Activated T-helper 1 cell treated with Interleukin-2 at 50 U/mL for 16 hours (primary cell): ENCODE data around the gene HLA-E.
"Not testable (repeated sequence)": the region's sequence is repeated elsewhere in the genome, so short reads cannot be mapped to it uniquely, and the experiment has no call there.

Source experiments
- DNase-seq: peaks from one replicate; pipeline ENCODE4 v3.0.0-alpha.2; 2020; ENCODE audit warnings: low read depth

Gene HLA-E

DNA sequence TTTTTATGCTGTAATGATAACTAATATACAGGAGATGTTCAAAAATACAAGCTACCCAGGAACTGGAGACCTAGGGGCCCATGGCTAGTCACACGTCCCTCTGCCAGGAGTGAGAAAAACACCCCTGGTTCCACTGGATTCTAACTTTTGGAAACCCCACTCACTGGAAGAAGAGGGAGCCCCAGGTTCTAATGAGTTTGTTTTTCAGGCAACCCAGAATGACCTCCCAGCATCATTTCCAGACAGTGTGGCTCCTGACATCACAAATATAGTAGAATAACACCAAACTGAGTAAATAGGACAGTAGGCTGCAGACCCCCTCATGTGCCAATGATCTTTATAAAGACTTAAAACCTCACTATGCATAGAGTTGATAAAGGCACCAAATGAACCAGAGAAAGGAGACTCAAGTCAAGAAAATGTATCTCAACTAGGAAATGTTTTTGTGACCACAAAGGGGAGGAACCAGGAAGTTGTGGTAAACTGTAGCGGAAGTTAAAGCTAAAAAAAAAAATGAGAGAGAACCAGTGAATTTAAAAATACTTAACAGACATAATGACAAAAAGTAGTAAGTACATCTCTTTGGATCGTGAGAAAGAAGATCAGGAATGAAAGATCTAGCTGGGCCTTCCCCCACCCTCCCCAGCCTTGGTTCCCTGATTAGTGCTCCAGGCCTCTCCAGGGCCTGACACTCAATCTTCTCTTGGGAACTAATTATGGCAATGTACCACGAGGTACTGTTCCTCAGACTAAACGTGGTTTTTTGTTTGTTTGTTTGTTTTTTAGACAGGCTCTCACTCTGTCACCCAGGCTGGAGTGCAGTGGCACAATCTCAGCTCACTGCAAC, 19.8 kb downstream of the HLA-E start:
- DNase-seq = no peak

DNA sequence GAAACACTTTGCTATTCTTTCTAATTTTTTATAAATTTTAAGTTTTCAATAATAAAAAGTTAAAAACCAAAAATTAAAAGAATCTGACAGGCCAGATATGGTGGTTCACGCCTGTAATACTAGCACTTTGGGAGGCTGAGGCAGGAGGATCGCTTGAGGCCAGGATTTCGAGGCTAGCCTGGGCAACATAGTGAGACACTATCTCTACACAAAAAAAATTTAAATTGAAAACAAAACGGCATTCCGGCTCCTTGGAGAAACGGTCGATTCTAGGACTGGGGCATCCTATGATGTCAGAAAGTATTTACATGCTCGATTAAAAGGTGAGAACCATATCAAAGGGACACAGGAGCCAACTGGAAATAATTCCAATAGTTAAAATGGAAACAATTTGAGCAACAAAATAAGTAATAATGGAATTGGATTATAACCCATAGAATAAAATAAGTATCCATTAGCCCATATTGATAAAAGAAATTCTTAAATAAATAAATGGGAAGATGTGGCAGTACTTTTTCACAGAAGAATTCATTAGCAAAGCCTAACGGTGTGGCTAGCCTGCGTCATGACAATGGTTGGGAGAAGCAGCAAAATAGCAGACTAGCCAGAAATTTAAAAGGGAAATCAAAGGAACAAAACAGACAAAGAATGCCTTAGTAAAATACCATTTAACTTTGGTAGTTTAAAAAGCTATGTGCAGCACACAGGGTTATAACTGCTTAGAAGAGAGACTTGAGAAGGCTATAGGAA, 21.3 kb downstream of the HLA-E start:
- DNase-seq = no peak

DNA sequence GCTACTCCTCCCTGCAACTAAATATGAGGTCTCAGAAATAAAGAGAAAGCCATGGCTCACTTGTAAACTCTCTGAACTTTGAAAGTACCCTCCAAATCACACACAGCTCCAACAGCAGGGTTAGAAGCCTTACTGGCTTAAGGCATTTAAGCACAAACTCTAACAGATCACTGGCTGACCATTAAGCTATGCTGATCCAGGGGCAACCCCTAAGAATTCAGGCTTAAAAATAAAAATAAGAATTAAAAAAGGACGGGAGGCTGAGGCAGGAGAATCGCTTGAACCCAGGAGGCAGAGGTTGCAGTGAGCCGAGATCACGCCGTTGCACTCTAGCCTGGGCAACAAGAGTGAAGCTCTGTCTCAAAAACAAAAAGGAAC, 21.8 kb downstream of the HLA-E start:
- no peak for DNase-seq

- no peak for DNase-seq
Measured at GRCh38 chr6:30513451-30513850, 24.1 kb downstream of the HLA-E start.

DNA sequence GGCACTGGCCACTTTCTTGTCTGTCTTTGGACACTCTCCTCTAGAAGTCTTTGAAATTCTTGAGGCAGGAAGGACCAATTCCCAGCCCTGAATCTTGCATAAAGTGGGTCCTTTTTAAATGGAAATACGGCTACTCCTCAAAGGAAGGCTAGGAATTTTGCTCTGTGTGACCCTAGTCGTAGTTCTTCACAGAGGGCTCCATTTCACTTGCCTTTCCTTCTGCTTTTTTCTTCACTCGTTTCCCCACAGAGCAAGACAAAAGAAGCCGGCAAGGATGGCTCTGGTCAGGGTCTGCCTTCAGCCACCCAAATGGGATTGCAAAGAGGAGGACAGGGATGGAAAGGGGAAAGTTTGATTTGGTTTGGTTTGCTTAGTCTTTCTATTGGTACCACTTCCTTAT, 25.8 kb downstream of the HLA-E start:
- DNase-seq = no peak

DNA sequence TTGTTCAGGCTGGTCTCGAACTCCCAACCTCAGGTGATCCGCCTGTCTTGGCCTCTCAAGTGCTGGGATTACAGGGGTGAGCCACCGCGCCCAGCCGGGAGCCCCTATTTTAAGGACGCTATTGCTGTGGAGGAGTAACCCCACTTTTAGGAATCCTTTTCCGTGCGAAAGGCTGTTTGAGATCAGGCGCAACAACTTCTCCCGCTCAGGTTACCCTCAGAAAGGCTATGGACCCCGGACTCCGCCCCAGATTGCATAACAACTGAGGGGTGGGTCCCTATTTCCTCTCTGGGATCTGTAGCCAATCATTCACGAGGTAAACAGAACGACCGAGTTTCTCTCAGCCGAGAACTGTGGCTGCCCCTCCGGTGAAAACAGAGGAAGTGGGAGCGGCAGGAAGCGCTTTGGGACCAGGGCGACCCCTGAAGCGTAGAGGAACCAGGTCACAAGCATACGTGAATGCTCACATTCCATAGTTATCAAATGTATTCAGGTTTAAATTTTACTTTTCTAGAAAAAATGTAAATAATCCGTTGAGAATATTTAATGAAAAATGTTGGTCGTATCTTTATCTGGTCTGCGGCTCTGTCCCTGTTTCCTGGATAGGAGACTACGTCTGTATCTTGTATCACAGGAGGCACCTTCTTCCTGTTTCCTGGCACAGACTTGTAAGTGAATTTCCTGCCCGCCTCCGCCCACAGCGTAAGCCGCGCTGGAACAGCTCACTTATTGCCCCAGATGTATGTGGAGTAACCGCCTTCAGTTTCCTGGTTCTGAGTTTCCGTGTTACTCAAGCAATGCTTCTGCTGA, 26.8 kb downstream of the HLA-E start:
- DNase-seq = peak; percentile 83

DNA sequence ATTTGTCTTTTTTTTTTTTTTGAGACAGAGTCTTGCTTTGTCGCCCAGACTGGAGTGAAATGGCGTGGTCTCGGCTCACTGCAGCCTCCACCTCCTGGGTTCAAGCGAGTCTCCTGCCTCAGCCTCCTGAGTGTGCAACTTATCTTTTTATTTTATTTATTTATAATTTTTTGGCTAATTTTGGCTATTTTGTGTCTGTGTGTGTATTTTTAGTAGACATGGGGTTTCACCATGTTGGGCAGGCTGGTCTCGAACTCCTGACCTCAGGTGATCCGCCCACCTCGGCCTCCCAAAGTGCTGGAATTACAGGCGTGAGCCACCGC, 27.4 kb downstream of the HLA-E start:
- DNase-seq = not testable (repeated sequence)

DNA sequence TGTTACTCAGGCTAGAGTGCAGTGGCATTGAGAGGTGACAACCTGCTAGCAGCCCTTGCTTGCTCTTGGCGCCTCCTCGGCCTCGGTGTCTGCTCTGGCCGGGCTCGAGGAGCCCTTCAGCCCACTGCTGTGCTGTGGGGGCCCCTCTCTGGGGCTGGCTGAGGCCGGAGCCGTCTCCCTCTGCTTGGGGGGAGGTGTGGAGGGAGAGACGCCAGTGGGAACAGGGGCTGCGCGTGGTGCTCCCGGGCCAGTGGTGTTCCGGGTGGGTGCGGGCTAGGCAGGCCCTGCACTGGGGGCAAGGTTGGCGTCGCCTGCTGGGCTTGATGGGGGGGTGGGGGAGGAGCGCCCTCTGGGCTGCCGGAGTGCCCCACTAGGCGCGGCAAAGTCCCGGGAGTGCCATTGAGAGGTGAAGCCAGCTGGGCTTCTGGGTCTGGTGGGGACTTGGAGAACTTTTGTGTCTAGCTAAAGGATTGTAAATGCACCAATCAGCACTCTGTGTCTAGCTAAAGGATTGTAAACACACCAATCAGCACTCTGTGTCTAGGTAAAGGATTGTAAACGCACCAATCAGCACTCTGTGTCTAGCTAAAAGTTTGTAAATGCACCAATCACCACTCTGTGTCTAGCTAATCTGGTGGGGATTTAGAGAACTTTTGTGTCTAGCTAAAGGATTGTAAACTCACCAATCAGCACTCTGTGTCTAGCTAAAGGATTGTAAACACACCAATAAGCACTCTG, 28.6 kb downstream of the HLA-E start:
- DNase-seq = not testable (repeated sequence)

DNA sequence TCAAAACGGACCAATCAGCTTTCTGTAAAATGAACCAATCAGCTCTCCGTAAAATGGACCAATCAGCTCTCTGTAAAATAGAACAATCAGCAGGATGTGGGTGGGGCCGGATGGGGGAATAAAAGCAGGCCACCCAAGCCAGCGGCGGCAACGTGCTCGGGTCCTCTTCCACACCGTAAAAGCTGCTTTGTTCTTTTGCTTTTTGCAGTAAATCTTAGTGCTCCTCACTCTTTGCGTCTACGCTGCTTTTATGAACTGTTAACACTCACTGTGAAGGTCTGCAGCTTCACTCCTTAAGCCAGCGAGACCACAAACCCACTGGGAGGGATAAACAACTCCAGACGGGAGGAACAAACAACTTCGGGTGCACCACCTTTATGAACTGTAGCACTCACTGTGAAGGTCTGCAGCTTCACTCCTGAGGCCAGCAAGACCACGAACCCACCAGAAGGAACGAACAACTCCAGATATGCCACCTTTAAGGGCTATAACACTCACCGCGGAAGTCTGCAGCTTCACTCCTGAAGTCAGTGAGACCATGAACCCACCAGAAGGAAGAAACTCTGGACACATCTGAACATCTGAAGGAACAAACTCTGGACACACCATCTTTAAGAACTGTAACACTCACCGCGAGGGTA, 29.3 kb downstream of the HLA-E start:
- DNase-seq = not testable (repeated sequence)

GRCh38 chr6:30520522-30520921, 31.2 kb downstream of the HLA-E start:
- no peak for DNase-seq

- DNase-seq = not testable (repeated sequence)
Measured at GRCh38 chr6:30521082-30521481, 31.8 kb downstream of the HLA-E start.

DNA sequence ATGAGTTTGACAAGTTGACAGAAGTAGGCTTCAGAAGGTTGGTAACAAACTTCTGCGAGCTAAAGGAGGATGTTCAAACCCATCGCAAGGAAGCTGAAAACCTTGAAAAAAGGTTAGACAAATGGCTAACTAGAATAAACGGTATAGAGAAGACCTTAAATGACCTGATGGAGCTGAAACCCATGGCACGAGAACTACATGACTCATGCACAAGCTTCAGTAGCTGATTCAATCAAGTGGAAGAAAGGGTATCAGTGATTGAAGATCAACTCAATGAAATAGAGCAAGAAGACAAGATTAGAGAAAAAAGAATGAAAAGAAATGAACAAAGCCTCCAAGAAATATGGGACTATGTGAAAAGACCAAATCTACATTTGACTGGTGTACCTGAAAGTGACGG, 32.6 kb downstream of the HLA-E start:
- DNase-seq = not testable (repeated sequence)

DNA sequence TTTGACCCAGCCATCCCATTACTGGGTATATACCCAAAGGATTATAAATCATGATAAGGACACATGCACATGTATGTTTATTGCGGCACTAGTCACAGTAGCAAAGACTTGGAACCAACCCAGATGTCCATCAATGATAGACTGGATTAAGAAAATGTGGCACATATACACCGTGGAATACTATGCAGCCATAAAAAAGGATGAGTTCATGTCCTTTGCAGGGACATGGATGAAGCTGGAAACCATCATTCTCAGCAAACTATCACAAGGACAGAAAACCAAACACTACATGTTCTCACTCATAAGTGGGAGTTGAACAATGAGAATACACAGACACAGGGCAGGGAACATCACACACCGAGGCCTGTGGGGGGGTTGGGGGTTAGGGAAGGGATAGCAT, 37.1 kb downstream of the HLA-E start:
- DNase-seq = not testable (repeated sequence)

- not testable (repeated sequence) for DNase-seq
Measured at GRCh38 chr6:30529349-30529875, 40.1 kb downstream of the HLA-E start.

DNA sequence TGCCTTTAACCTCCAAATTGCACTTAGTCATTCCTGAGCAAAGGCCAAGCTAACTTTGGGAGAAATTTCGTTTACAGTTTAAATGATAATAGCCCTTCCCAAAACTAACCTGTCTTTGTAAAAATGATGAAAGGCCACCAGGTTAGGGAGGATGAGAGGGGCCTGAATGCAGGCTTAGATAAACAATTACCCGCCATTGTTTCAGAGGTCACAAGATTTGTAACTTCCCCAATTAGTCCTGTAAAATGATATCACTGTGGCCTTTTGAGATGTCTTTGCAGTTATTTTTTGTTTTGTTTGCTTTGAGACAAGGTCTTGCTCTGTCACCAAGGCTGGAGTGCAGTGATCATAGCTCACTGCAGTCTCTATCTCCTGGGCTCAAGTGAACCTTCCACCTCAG, 40.7 kb downstream of the HLA-E start:
- no peak for DNase-seq

GRCh38 chr6:30533460-30534294, 44.4 kb downstream of the HLA-E start:
- no peak for DNase-seq

GRCh38 chr6:30537931-30538330, 48.6 kb downstream of the HLA-E start:
- no peak for DNase-seq

DNA sequence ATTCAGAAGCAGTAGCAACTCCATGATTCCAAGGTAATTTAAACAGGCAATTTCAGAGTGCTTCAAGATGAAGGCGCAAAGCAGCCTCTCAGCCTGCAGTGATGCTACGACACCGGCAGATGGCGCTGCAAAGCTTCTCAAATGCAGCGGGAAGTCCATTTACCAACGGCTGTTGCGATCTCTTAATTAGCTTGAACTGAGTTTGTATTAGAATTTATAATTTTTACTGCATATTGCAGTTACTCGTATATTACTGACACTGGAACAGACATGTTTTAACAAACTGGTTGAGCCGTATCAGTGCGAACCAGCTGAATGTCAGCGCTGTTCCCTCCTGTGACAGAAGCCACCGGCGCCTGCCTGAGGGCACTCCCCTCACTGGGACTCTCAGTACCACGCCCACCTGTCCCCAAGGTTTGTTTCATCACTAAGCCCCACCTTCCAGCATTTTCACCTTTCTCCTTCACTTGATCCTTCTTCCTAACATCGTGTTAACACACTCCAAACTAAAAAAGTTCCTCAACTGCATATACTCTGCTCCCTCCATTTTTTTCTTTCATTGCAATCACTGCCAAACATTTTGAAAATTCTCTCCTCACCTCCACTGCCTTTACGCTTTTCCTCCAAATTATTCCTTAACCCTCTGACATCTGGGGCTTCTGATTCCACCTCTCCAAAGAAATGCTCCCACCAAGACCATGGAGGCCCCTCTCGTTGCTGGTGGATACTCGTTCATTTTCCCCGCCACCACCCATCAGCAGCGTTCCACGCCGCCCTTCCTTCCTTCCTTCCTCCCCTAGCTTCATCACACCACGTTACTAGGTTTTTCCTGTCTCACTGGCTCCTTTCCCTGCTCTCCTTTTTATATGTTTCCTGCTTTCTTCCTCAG, 52.5 kb downstream of the HLA-E start:
- peak; percentile 70 for DNase-seq

DNA sequence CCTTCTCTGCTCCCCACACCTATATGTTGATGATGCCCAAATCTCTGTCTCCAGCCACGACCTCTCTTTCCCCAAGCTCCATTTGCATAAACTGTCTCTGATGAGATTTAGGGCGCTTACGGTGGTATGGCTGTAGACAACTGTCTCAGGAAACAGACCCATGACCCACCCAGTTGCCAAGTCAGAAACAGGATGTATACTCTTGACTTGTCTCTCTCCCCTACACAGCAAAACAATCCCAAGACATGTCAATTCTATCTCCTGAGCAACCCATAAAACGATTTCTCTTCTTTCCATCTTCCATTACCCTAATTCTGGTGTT, 53.1 kb downstream of the HLA-E start:
- no peak for DNase-seq
